A549 (cell line): ENCODE results near the gene NEUROD1. TPM values are rescaled to one million over a fixed set of nuclear protein-coding genes. Genes with fewer than 3 reads are reported as not detected.

Source experiments
- ATAC-seq, 2 experiments: fragments of 200-7000 bp in 1 of 2; fragments of >200 bp in 1 of 2; cut with Nextera tagmentation in 1 of 2; cut with Tn5 transposase in 1 of 2; 3 replicates each; pipeline versions ENCODE4 v1.8.0 to v1.9.1; 2018 to 2020; ENCODE audit warnings: mild to moderate bottlenecking in 1 of 2, moderate library complexity in 1 of 2
- CTCF ChIA-PET: fragments of 300-600 bp; sonication (Branson Sonifier 250); formaldehyde crosslinking; extraction: SDS; loops from one replicate; lab custom pipeline; 2021; ENCODE audit warnings: antibody characterized with exemption, inconsistent platforms; lab: Yijun Ruan, JAX
- POLR2A ChIA-PET: fragments of 350-600 bp; formaldehyde crosslinking; extraction: SDS; loops from one replicate; lab custom pipeline; 2021; ENCODE audit warnings: antibody characterized with exemption, inconsistent platforms; lab: Yijun Ruan, JAX
- DNase-seq, 2 experiments: peaks; one replicate each; pipeline versions ENCODE4 v3.0.0 to v3.0.0-alpha.2; 2011 to 2016; ENCODE audit warnings: low read depth in 1 of 2, low spot score in 1 of 2
- FAIRE-seq: peaks from 2 replicates; lab custom pipeline; 2011; peaks lifted over from hg19 to GRCh38; lab: Jason Lieb, UNC
- H3K27ac ChIP-seq, 2 experiments: fragments of >200 bp; sonication (Bioruptor Twin); formaldehyde crosslinking; 3 replicates each; pipeline ENCODE4 v1.5.1; 2016 to 2017
- H3K4me1 ChIP-seq: fragments of >200 bp; sonication (Bioruptor Twin); formaldehyde crosslinking; 3 replicates; pipeline ENCODE4 v1.6.1; 2016
- H3K4me2 ChIP-seq: fragments of >200 bp; sonication (Bioruptor Twin); formaldehyde crosslinking; 3 replicates; pipeline ENCODE4 v1.6.1; 2016
- H3K4me3 ChIP-seq: fragments of >200 bp; sonication (Bioruptor Twin); formaldehyde crosslinking; 3 replicates; pipeline ENCODE4 v1.5.1; 2016
- H3K9me3 ChIP-seq: fragments of >200 bp; sonication (Bioruptor Twin); formaldehyde crosslinking; 3 replicates; pipeline ENCODE4 v1.6.1; 2016
- BHLHE40 ChIP-seq: IDR thresholded peaks from 2 replicates; pipeline ENCODE4 v1.6.1; 2012; ENCODE audit warnings: low read depth, low read length, inconsistent platforms
- CBX2 ChIP-seq: fragments of 200-600 bp; sonication (generic); IDR thresholded peaks from 2 replicates; pipeline ENCODE4 v1.6.1; 2016; ENCODE audit warnings: low read depth, mild to moderate bottlenecking, borderline replicate concordance
- CHD4 ChIP-seq: fragments of 200-600 bp; sonication (generic); IDR thresholded peaks from 2 replicates; pipeline ENCODE4 v1.6.1; 2016; ENCODE audit warnings: antibody characterized with exemption, mild to moderate bottlenecking, borderline replicate concordance
- E2F6 ChIP-seq: IDR thresholded peaks from 2 replicates; pipeline ENCODE4 v1.6.1; 2012; ENCODE audit warnings: low read depth, borderline replicate concordance
- ELK1 ChIP-seq: fragments of 150-350 bp; IDR thresholded peaks from 2 replicates; pipeline ENCODE4 v1.6.1; 2014; ENCODE audit warnings: low read depth, mild to moderate bottlenecking, low read length
- RCOR1 ChIP-seq: fragments of 150-350 bp; IDR thresholded peaks from 2 replicates; pipeline ENCODE4 v1.6.1; 2014; ENCODE audit warnings: antibody characterized with exemption, low read length, low read depth
- ZC3H11A ChIP-seq: fragments of 450-650 bp; IDR thresholded peaks from 2 replicates; pipeline ENCODE4 v1.6.1; 2014; ENCODE audit warnings: antibody characterized with exemption, mild to moderate bottlenecking
- ZSCAN20 ChIP-seq: fragments of 250-450 bp; sonication (Bioruptor Pico); IDR thresholded peaks from 2 replicates; pipeline ENCODE4 v1.8.0; 2022; ENCODE audit warnings: mild to moderate bottlenecking, moderate library complexity
- WGBS: methylation state at CpG from one replicate; pipeline ENCODE4 v1.1.6; 2017; ENCODE audit errors: missing lambda C conversion rate; 5-methylcytosine and 5-hydroxymethylcytosine counted together
- polyA plus RNA-seq, 4 experiments: library from polyadenylated mRNA; depleted of rRNA in 3 of 4; stranded (reverse); fragments of >200 nt; fragmentation: RNase III in 1 of 4; extraction: RNeasy Plus Mini Kit Qiagen cat#74134 plus additional on column Dnase treatment in 1 of 4; gene quantifications; 2 replicates in 3 of 4; 3 replicates in 1 of 4; pipeline ENCODE4 v1.2.3, GENCODE V29; 2011 to 2017

NEUROD1 gene
- polyA plus RNA-seq, 2 of the 4 experiments (the other 2 are of a cell fraction) = not detected

GRCh38 chr2:181684454-181685149 is 4.3 kb upstream of the NEUROD1 start:
- no peak for ATAC-seq
- CTCF ChIA-PET = no interaction called here
- Histone ChIP-seq H3K27ac (no peak overlapping the region), H3K4me1 (peaks cover 12% of the 10 kb centered on the region; the same call in 2 of the 3 replicates)
- FAIRE-seq = no peak
- WGBS = 81% methylated on average over 26 of the region's 26 CpGs
- TF ChIP-seq ZSCAN20 (no peak), ELK1 (no peak), ZC3H11A (no peak), CHD4 (no peak), BHLHE40 (no peak)
- TF ChIP-seq, all 56 proteins: peak for 0
- POLR2A ChIA-PET = no interaction called here
- no peaks in the 10 kb centered on the region for H3K9me3 ChIP-seq
- DNase-seq = no peak
- H3K4me2 ChIP-seq = no peak overlapping the region
- H3K4me3 ChIP-seq = no peak overlapping the region

GRCh38 chr2:181683518-181684453 is 3.5 kb upstream of the NEUROD1 start:
- Histone ChIP-seq H3K4me2 (peak overlapping the region; percentile 93), H3K27ac (peak overlapping the region in 1 of 2 experiments; percentile 40; a peak in 2 of 6 replicates), H3K9me3 (no peaks in the 10 kb centered on the region), H3K4me1 (peaks cover 12% of the 10 kb centered on the region; the same call in 2 of the 3 replicates), H3K4me3 (peak overlapping the region; percentile 39)
- FAIRE-seq (no peak), DNase-seq (peak in 1 of 2 experiments; percentile 28), ATAC-seq (peak; percentile 16 to 54; a peak in 4 of 6 replicates)
- no peak for TF ChIP-seq RCOR1
- ChIA-PET CTCF (no interaction called here), POLR2A (no interaction called here)
- WGBS = 34% methylated on average over 26 of the region's 85 CpGs

- H3K4me2 ChIP-seq = peak overlapping the region; percentile 93
- ChIA-PET CTCF (no interaction called here), POLR2A (no interaction called here)
- 80% methylated on average over 42 of the region's 42 CpGs for WGBS
- H3K9me3 ChIP-seq = no peaks in the 10 kb centered on the region
- peak overlapping the region; percentile 39 for H3K4me3 ChIP-seq
- no peak for DNase-seq
- H3K27ac ChIP-seq = no peak overlapping the region
- FAIRE-seq = no peak
- H3K4me1 ChIP-seq = peaks cover 12% of the 10 kb centered on the region; the same call in 2 of the 3 replicates
- ATAC-seq = no peak
- TF ChIP-seq CBX2 = no peak
Observed at GRCh38 chr2:181682795-181683517, 2.6 kb upstream of the NEUROD1 start.

- ChIA-PET CTCF (no interaction called here), POLR2A (no interaction called here)
- no peak overlapping the region for H3K4me2 ChIP-seq
- no peaks in the 10 kb centered on the region for H3K9me3 ChIP-seq
- H3K4me1 ChIP-seq = peaks cover 17% of the 10 kb centered on the region
- no peak overlapping the region for H3K27ac ChIP-seq
- DNase-seq (no peak), ATAC-seq (no peak), FAIRE-seq (no peak)
- H3K4me3 ChIP-seq = no peak overlapping the region
- no peak for TF ChIP-seq E2F6
- TF ChIP-seq CBX2 = no peak
- 68% methylated on average over 24 of the region's 24 CpGs for WGBS
Observed at GRCh38 chr2:181682026-181682789, 1.9 kb upstream of the NEUROD1 start.
